Endometrial microvascular endothelial cells (primary cell): Measurements from ENCODE around the gene P2RY4. TPM values are rescaled to one million over a fixed set of nuclear protein-coding genes. Genes with fewer than 3 reads are reported as not detected.
"Not testable (repeated sequence)": the region's sequence is repeated elsewhere in the genome, so short reads cannot be mapped to it uniquely, and the experiment has no call there.

Experiments
- in situ Hi-C: cut with HindIII; loops from 2 replicates; pipeline ENCODE4 v1.10.0; 2017; ENCODE audit warnings: low sequenced_read_pairs, low pct_unique_long_range_greater_than_20kb; ENCODE audit errors: inconsistent ontology term
- total RNA-seq: library from RNA; depleted of rRNA; stranded (reverse); fragments of >200 nt; gene quantifications from one replicate; pipeline ENCODE4 v1.2.3, GENCODE V29; 2015; ENCODE audit errors: inconsistent ontology term

P2RY4 gene
- total RNA-seq, 1 donor from 2014 or later = not detected

DNA sequence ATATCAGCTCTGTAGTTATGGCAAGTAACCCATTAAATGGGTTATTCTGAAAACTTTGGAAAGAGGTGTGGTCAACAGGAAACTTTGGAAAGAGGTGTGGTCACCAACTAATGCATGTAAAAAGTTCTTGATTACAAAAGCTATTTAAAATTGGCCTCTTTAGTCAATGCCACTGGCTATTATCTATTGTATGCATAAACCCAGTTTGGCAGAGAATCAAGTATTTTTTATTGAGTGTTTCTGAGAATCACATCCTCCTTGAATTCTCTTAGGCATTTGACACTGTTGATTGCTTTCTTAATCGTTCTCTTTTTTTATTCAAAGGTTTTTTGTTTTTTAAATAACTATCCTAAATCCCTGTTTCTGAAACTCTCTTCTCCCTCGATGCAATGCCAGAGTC is 7.5 kb downstream of the P2RY4 start:
- in situ Hi-C loops = no loop called here

DNA sequence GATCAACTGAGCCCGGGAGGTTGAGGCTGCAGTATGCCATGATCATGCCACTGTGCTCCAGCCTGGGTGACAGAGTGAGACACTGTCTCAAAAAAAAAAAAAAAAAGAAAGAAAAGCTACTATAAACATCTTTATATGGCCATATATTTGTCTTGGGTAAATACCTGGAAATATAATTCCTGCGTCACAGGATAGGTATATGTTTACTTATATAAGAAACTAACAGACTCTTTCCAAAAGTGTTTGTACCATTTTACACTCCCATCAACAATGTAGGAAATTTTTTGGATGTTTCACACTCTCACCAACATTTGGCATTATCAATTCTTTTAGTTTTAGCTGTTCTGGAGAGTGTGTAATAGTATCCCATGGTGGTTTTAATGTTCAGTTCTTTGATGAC is 12.8 kb downstream of the P2RY4 start:
- in situ Hi-C loops = no loop called here

DNA sequence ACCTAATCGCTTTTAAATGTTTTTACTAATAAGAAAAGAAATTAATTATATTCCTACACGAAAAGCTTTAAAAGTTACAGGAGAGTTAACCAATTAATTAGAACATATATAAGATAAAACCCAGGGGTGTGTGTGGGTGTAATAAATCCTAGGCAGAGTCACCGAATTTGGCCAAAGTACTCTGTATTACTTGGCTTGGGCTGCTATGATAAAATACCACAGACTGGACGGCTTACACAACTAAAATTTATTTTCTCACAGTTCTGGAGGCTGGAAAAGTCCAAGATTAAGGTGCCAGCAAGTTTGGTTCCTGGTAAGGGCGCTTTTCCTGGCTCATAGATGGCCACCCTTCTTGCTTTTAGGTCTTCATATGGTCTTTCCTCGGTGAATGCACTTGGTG is 15.1 kb downstream of the P2RY4 start:
- in situ Hi-C loops = no loop called here

DNA sequence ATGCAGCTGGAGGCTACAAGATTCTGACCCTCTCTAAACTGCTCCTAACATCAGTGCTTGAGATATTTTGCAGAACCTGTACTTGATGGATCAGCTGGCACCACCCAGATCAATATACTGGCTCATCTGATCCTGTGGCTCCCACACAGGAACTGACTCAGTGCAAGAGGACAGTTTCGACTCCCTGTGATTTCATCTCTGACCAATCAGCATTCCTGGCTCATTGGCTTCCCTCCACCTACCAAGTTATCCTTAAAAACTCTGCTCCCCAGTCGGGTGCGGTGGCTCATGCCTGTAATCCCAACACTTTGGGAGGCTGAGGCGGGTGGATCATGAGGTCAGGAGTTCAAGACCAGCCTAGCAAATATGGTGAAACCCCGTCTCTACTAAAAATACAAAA is 16.4 kb downstream of the P2RY4 start:
- in situ Hi-C loops = not testable (repeated sequence)

DNA sequence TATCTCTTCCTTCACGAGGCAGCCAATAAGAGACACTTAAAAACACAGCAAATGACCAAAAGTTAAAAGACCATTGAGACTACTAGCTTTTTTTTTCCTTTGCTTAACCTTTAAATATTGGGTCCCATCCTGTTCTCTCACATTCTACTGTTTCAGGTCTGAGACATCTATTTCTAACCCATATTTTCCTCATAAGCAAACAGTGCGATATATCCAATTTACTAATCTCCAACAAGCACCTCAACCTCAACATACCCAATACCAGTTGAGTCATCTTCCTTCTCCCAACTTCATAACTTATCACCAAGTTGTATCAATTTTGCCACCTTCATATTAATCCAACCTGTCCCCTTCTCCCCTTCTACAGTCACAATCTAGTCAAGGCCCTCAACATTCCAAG is 18.5 kb downstream of the P2RY4 start:
- in situ Hi-C loops = no loop called here

DNA sequence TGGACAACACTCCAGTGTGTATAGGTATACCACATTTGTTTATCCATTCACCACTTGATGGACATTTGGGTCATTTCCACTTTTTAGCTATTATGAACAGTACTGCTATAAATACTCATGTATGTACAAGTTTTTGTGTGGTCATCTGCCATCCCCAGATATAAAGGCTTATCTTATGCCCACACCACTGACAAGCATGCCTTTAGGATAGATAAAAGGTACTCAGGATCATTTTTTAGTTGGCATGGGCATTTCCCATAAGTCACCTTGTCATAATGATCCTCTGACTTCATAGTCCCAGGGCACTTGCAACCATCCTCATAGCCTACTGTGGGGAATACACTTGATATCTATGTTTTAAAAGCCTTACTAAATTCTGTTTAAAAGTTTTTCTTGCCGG is 19.3 kb downstream of the P2RY4 start:
- in situ Hi-C loops = no loop called here

DNA sequence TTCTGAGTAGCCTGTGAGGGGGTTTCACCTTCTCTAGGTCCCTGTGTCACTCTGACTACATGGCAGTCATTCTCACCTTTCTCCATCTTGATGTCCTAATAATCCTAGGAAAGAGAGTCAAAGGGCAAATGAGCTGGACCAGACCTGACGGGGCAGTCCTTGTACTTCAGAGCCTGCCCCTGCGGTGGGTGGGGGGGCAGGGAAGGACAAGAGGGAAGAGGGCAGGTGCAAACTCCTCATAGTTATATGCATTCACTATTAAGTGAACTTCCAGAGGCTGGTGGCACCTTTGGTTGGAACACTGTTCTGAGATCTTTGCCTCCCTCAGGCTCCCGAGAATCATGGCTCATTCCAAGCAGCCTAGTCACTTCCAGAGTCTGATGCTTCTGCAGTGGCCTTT is 25.6 kb downstream of the P2RY4 start, which contains the start of gene AWAT1:
Gene AWAT1 (plus strand): TSS at position 301 of the 400 bp plus-strand sequence. CDS start 41 bp downstream, at position 342.
- in situ Hi-C loops = no loop called here

DNA sequence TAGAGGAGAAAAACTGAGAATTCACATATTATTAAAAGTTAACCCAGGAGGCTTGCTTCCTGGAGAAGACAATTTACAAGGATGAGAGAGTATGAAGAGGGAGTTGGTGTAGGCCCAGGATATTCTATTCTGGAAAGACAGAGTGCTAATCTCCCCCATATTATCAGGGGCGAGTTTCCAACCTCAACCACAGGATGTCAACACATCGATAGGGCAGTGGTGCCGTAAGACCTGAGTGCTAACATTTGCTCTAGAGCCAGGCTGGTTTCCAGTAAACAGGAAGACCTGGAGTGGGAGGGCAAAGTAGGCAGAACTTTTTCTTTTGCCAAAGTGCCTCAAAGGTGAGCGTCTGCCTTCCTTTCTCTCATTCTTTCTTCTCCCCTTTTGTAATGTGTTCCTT is 28.3 kb downstream of the P2RY4 start:
- in situ Hi-C loops = no loop called here

DNA sequence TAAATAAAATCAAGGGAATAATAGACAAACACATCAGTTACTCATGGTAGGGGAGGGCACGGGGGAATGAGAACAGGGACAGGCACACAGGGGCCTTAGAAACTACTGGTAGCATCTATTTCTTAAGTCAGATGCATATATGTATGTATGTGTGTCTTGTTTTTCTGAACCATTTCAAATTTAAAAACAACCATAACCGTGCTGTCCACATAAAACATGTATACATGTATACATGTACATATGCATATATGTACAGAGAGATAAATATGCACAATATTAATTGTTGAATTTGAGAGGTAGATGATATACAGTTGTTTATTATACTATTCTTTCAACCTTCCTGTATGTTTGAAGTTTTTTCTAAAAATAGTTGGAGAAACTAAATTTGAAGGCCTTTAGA is 33.3 kb downstream of the P2RY4 start:
- in situ Hi-C loops = no loop called here

DNA sequence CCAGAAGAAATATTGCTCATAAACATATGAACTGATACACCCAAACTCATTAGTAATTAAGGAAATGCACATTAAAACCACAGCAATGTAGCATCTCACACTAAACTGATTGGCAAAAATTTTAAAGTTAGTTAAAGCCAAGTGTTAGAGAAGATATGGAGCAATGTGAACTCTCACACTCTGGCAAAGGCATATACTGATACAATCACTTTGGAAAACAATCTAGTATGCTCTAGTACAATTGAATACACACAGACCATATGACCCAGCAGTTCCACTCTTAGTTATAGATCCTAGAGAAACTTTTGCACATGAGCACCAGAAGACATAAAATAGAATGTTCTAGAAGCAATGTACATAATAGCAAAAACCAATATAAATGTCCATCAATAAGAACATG is 34.0 kb downstream of the P2RY4 start:
- in situ Hi-C loops = no loop called here

DNA sequence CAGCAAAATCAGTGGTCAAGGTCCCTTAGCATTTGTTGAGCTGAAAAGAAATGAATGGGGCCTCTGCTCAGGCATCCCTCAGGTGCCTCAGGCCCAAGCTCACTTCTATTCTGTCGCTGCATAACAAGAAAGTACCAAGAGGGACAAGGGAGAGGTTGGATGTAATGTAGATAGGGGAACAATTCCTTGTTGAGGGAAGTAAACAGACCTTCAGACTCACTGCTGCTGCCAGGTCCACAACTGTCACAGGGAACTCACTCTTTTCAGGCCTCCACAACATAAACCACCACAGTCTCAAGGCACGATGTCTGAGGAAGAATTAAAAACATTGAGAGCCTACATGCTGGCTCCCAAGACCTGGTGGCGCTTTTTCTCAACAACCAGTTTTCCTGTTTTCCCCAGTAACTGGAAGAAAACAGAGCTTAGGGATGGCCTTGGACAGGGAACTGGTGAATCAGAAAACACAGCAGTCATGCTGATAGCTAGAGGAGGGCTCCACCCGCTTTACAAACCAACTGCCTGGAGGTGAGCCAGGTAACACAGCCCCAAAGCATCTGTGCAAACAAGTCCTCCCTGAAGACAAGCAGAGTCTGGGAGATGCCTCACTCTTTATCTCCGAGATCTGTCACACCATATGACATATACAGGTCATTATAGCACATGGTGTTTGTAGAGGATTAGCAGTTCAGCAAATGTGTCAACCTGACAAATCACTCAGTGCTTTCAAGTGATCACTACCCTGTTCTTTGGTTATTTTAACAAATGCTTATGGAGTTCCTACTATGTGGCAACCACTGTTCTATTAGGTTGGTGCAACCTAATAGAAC is 39.9 kb downstream of the P2RY4 start:
- in situ Hi-C loops = no loop called here

DNA sequence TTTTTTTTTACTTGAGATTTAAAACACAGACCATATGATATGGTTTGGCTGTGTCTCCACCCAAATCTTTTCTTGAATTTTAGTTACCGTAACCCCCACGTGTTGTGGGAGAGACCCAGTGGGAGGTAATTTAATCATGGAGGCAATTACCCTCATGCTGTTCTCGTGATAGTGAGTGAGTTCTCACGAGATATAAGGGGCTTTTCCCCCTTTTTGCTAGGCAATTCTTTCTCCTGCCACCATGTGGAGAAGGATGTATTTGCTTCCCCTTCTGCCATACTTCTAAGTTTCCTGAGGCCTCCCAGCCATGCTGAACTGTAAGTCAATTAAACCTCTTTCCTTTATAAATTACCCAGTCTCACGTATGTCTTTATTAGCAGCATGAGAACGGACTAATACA is 50.4 kb downstream of the P2RY4 start:
- in situ Hi-C loops = not testable (repeated sequence)

DNA sequence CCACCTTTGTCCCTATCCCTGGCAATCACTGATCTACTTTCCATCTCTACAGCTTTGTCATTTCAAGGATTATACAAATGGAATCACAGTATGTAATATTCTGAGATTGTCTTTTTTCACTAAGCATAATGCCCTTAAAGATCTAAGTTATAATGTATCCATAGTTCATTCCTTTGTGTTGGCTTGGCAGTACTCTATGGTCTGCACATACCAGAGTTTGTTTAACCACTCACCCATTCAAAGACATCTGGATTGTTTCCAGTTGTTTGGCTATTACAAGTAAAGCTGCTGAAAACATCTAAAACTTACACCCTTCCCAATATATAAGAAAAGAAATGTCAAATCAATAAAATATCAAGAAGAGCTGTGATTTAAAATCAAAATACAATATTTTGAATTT is 51.5 kb downstream of the P2RY4 start:
- in situ Hi-C loops = no loop called here

Other genes starting within 250 kb of the P2RY4 start
- not detected for gene AWAT2, start 210.3 kb downstream of the P2RY4 start, total RNA-seq
- gene OTUD6A, start 197.7 kb downstream of the P2RY4 start, total RNA-seq = not detected
- gene IGBP1, start 126.8 kb downstream of the P2RY4 start, total RNA-seq = 50.3 TPM
- not detected for gene DGAT2L6, start 82.7 kb downstream of the P2RY4 start, total RNA-seq
- gene AWAT1, start 25.5 kb downstream of the P2RY4 start, total RNA-seq = not detected
- gene ARR3, start 8.1 kb upstream of the P2RY4 start, total RNA-seq = not detected
- not detected for gene RAB41, start 22.0 kb upstream of the P2RY4 start, total RNA-seq
- gene PDZD11, start 29.7 kb upstream of the P2RY4 start, total RNA-seq = 69.4 TPM
- 24.3 TPM for gene KIF4A, start 29.9 kb upstream of the P2RY4 start, total RNA-seq
- gene GDPD2, start 163.1 kb upstream of the P2RY4 start, total RNA-seq = not detected
- gene DLG3, start 184.6 kb upstream of the P2RY4 start, total RNA-seq = 1.5 TPM